IMR-90 (cell line): ENCODE measurements around the gene PPM1D. TPM values are rescaled to one million over a fixed set of nuclear protein-coding genes. Genes with fewer than 3 reads are reported as not detected.

ENCODE experiments used
- ATAC-seq: fragments of 200-7000 bp; cut with Tn5 transposase; 2 replicates; pipeline ENCODE4 v1.9.1; 2020; ENCODE audit warnings: low read depth, mild to moderate bottlenecking, moderate library complexity
- BruUV-seq: library from RNA; stranded (reverse); fragments of 400-500 nt; replicated peaks from 2 replicates; lab custom pipeline; 2021; lab: Mats Ljungman, UMichigan
- CTCF ChIA-PET: fragments of 300-600 bp; formaldehyde crosslinking; extraction: SDS; loops from one replicate; lab custom pipeline; 2021; ENCODE audit warnings: antibody characterized with exemption; lab: Yijun Ruan, JAX
- POLR2A ChIA-PET: fragments of 300-600 bp; sonication (Branson Sonifier 250); formaldehyde crosslinking; loops from one replicate; lab custom pipeline; 2022; ENCODE audit warnings: antibody characterized with exemption; ENCODE audit not compliant: unreplicated experiment; lab: Charles Lee
- DNase-seq: peaks from one replicate; pipeline ENCODE4 v3.0.0; 2013
- H2AFZ ChIP-seq: replicated peaks from 2 replicates; pipeline ENCODE3; 2013; ENCODE audit warnings: low read length, mild to moderate bottlenecking; ENCODE audit not compliant: poor library complexity
- H2AK5ac ChIP-seq: 2 replicates; pipeline ENCODE4 v1.6.1; 2013; ENCODE audit warnings: low read depth, low read length, inconsistent platforms
- H2AK9ac ChIP-seq: replicated peaks from 2 replicates; pipeline ENCODE3; 2013; ENCODE audit warnings: mild to moderate bottlenecking, low read depth, low read length, moderate library complexity; ENCODE audit not compliant: poor library complexity
- H2BK120ac ChIP-seq: 2 replicates; pipeline ENCODE4 v1.6.1; 2013; ENCODE audit warnings: low read depth, low read length, inconsistent platforms
- H2BK15ac ChIP-seq: 3 replicates; pipeline ENCODE4 v1.6.1; 2013; ENCODE audit warnings: low read depth, low read length, inconsistent platforms
- H2BK20ac ChIP-seq: 2 replicates; pipeline ENCODE4 v1.6.1; 2013; ENCODE audit warnings: low read depth, mild to moderate bottlenecking, inconsistent platforms, low read length, moderate library complexity
- H2BK5ac ChIP-seq: 2 replicates; pipeline ENCODE4 v1.6.1; 2013; ENCODE audit warnings: mild to moderate bottlenecking, low read depth, low read length, inconsistent platforms; ENCODE audit not compliant: poor library complexity, severe bottlenecking
- H3K14ac ChIP-seq: replicated peaks from 2 replicates; pipeline ENCODE4 v1.6.1; 2013; ENCODE audit warnings: low read depth, low read length, inconsistent platforms
- H3K18ac ChIP-seq: 2 replicates; pipeline ENCODE4 v1.6.1; 2013; ENCODE audit warnings: low read depth, low read length, control low read depth
- H3K23ac ChIP-seq: 2 replicates; pipeline ENCODE4 v1.6.1; 2013; ENCODE audit warnings: low read depth, low read length, inconsistent platforms
- H3K27ac ChIP-seq: 2 replicates; pipeline ENCODE4 v1.5.1; 2013; ENCODE audit warnings: mild to moderate bottlenecking, control low read depth, low read length; ENCODE audit not compliant: insufficient read depth
- H3K27me3 ChIP-seq: 2 replicates; pipeline ENCODE4 v1.6.1; 2013; ENCODE audit warnings: low read length; ENCODE audit not compliant: control insufficient read depth, insufficient read depth
- H3K36me3 ChIP-seq: 2 replicates; pipeline ENCODE4 v1.6.1; 2013; ENCODE audit warnings: low read length, mixed read lengths; ENCODE audit not compliant: control insufficient read depth, insufficient read depth
- H3K4ac ChIP-seq: 2 replicates; pipeline ENCODE4 v1.6.1; 2013; ENCODE audit warnings: low read depth, low read length, inconsistent platforms
- H3K4me1 ChIP-seq: 2 replicates; pipeline ENCODE4 v1.6.1; 2013; ENCODE audit warnings: low read length, mixed read lengths; ENCODE audit not compliant: control insufficient read depth, insufficient read depth
- H3K4me2 ChIP-seq: 2 replicates; pipeline ENCODE4 v1.6.1; 2013; ENCODE audit warnings: low read depth, mild to moderate bottlenecking, control low read depth, low read length, moderate library complexity
- H3K4me3 ChIP-seq: 2 replicates; pipeline ENCODE4 v1.5.1; 2013; ENCODE audit warnings: low read depth, mild to moderate bottlenecking, control low read depth, low read length, moderate library complexity; ENCODE audit not compliant: insufficient read depth
- H3K56ac ChIP-seq: 2 replicates; pipeline ENCODE4 v1.6.1; 2013; ENCODE audit warnings: low read length, inconsistent platforms; ENCODE audit not compliant: insufficient read depth; ENCODE audit errors: extremely low read depth
- H3K79me1 ChIP-seq, 2 experiments: 2 replicates each; pipeline ENCODE4 v1.6.1; 2013; ENCODE audit warnings: low read length in 2 of 2, inconsistent platforms in 1 of 2, low read depth in 1 of 2
- H3K9ac ChIP-seq: 2 replicates; pipeline ENCODE4 v1.6.1; 2013; ENCODE audit warnings: low read depth, low read length, control low read depth
- H3K9me1 ChIP-seq: 2 replicates; pipeline ENCODE4 v1.6.1; 2013; ENCODE audit warnings: low read length, inconsistent platforms; ENCODE audit not compliant: insufficient read depth
- H3K9me3 ChIP-seq: 2 replicates; pipeline ENCODE4 v1.6.1; 2013; ENCODE audit warnings: low read length; ENCODE audit not compliant: control insufficient read depth, insufficient read depth
- H4K20me1 ChIP-seq: 2 replicates; pipeline ENCODE4 v1.6.1; 2013; ENCODE audit warnings: low read length, inconsistent platforms; ENCODE audit not compliant: insufficient read depth
- H4K5ac ChIP-seq: 2 replicates; pipeline ENCODE4 v1.6.1; 2013; ENCODE audit warnings: mild to moderate bottlenecking, low read depth, low read length, control low read depth
- H4K8ac ChIP-seq, 2 experiments: 2 replicates each; pipeline ENCODE4 v1.6.1; 2013; ENCODE audit warnings: low read depth in 2 of 2, low read length in 2 of 2, control low read depth in 1 of 2, inconsistent platforms in 1 of 2
- H4K91ac ChIP-seq: 2 replicates; pipeline ENCODE4 v1.6.1; 2013; ENCODE audit warnings: low read depth, low read length, inconsistent platforms; ENCODE audit not compliant: insufficient read depth
- BHLHE40 ChIP-seq: fragments of 150-350 bp; IDR thresholded peaks from 2 replicates; pipeline ENCODE4 v1.6.1; 2016; ENCODE audit warnings: mild to moderate bottlenecking, low read depth, low read length
- CHD1 ChIP-seq: IDR thresholded peaks from 2 replicates; pipeline ENCODE4 v1.6.1; 2012; ENCODE audit warnings: low read depth, low read length, improper control_type of control experiment
- FOS ChIP-seq: fragments of 150-350 bp; IDR thresholded peaks from 2 replicates; pipeline ENCODE4 v1.6.1; 2016; ENCODE audit warnings: low read depth, low read length
- MAFK ChIP-seq: IDR thresholded peaks from 2 replicates; pipeline ENCODE4 v1.6.1; 2012; ENCODE audit warnings: low read depth, low read length, improper control_type of control experiment
- MAZ ChIP-seq: IDR thresholded peaks from 2 replicates; pipeline ENCODE4 v1.6.1; 2012; ENCODE audit warnings: low read depth, mild to moderate bottlenecking, low read length, improper control_type of control experiment, moderate library complexity, borderline replicate concordance
- RAD21 ChIP-seq: IDR thresholded peaks from 2 replicates; pipeline ENCODE4 v1.6.1; 2012; ENCODE audit warnings: low read length, improper control_type of control experiment
- RFX5 ChIP-seq: IDR thresholded peaks from 2 replicates; pipeline ENCODE4 v1.8.0; 2012; ENCODE audit warnings: low read depth, mild to moderate bottlenecking, low read length, moderate library complexity
- USF2 ChIP-seq: fragments of 150-350 bp; IDR thresholded peaks from 2 replicates; pipeline ENCODE4 v1.6.1; 2017; ENCODE audit warnings: mild to moderate bottlenecking, antibody characterized with exemption, low read length, low read depth
- WGBS, 2 experiments: methylation state at CpG; one replicate each; pipeline versions ENCODE4 v1.1.5 to v1.1.7; 2013; ENCODE audit warnings: missing lambda C conversion rate in 2 of 2; ENCODE audit not compliant: insufficient read length in 1 of 2; ENCODE audit errors: extremely low coverage in 2 of 2; 5-methylcytosine and 5-hydroxymethylcytosine counted together
- dilution Hi-C: fragments of 300-500 bp; cut with HindIII; formaldehyde crosslinking; loops from one replicate; pipeline ENCODE4 v1.14.3; 2018; ENCODE audit warnings: low sequenced_read_pairs; ENCODE audit not compliant: unreplicated experiment
- in situ Hi-C: fragments of 300-500 bp; cut with MboI; formaldehyde crosslinking; loops from 3 replicates; pipeline ENCODE4 v1.14.3; 2019; ENCODE audit warnings: low sequenced_read_pairs, inconsistent platforms, mixed read lengths
- intact Hi-C: fragments of 100-400 bp; cut with micrococcal nuclease; formaldehyde crosslinking; loops from 2 replicates; pipeline ENCODE4 v1.10.0; 2022
- polyA plus RNA-seq, 3 experiments: library from polyadenylated mRNA; depleted of rRNA; stranded (reverse); fragments of >200 nt; gene quantifications; 2 replicates each; pipeline ENCODE4 v1.2.3, GENCODE V29; 2012; ENCODE audit warnings: low replicate concordance in 1 of 3
- total RNA-seq: library from RNA; depleted of rRNA; stranded (reverse); fragments of >200 nt; gene quantifications from 2 replicates; pipeline ENCODE4 v1.2.3, GENCODE V29; 2012

Gene PPM1D
- total and polyA plus RNA-seq, 2 of the 4 experiments (the other 2 are of a cell fraction), result 5.5 to 16.1 TPM

GRCh38 chr17:60604686-60605334 is 4.8 kb downstream of the PPM1D start:
- Histone ChIP-seq H2BK15ac (no peak overlapping the region), H2BK20ac (no peak overlapping the region), H3K9ac (no peak overlapping the region), H3K4me3 (no peak overlapping the region), H4K8ac (no peak overlapping the region), H3K27ac (no peak overlapping the region), H3K4ac (no peak overlapping the region), H3K36me3 (no peaks in the 10 kb centered on the region), H2AK5ac (no peak overlapping the region), H3K4me2 (peak overlapping the region; percentile 36), H2AK9ac (no peak overlapping the region), H4K20me1 (peaks cover 42% of the 10 kb centered on the region), H4K5ac (no peak overlapping the region), H3K56ac (no peak overlapping the region), H3K4me1 (peaks cover 3% of the 10 kb centered on the region; the same call in 1 of the 2 replicates), H3K23ac (peak overlapping the region; percentile 11; the same call in 1 of the 2 replicates), H3K9me1 (peaks cover 5% of the 10 kb centered on the region), H4K91ac (no peak overlapping the region), H3K27me3 (no peaks in the 10 kb centered on the region), H3K79me1 (peaks cover 0 to 31% of the 10 kb centered on the region in 2 experiments; a peak in 2 of 4 replicates), H2BK5ac (peak overlapping the region; percentile 8), H3K9me3 (no peaks in the 10 kb centered on the region), H2AFZ (no peak overlapping the region), H2BK120ac (no peak overlapping the region), H3K14ac (peak overlapping the region; percentile 24; the same call in 1 of the 2 replicates), H3K18ac (no peak overlapping the region)
- dilution Hi-C loops (no loop called here), intact Hi-C loops (loop anchor here (5.0 to 10.0 kb wide), 2 partner anchors 213 to 470 kb away; partner anchors contain the start of gene USP32), in situ Hi-C loops (no loop called here)
- ATAC-seq, result no peak
- DNase-seq, result peak; percentile 51
- no CpG with 5 or more reads among the region's 5 CpGs for WGBS, 2 experiments
- CTCF ChIA-PET, result interaction anchor here (1.2 kb wide), 1 partner anchor 27 kb away, joined by 3 read pairs; no protein-coding TSS in a partner anchor
- BruUV-seq, result no TSS peak
- TF ChIP-seq USF2, result no peak
- no peak for TF ChIP-seq BHLHE40
- TF ChIP-seq MAZ, result no peak
- TF ChIP-seq CHD1, result no peak
- TF ChIP-seq RFX5, result no peak
- TF ChIP-seq FOS, result no peak; the same call in 1 of the 2 replicates
- no peak for TF ChIP-seq MAFK
- TF ChIP-seq RAD21, result no peak
- POLR2A ChIA-PET, result interaction anchor here (0.6 kb wide), 1 partner anchor 524 kb away, joined by 4 read pairs; no protein-coding TSS in a partner anchor
